IMR-90 (cell line): Measurements from ENCODE around the gene HMG20B. TPM values are rescaled to one million over a fixed set of nuclear protein-coding genes. Genes with fewer than 3 reads are reported as not detected.

Experiments used
- ATAC-seq: fragments of 200-7000 bp; cut with Tn5 transposase; 2 replicates; pipeline ENCODE4 v1.9.1; 2020; ENCODE audit warnings: low read depth, mild to moderate bottlenecking, moderate library complexity
- BruUV-seq: library from RNA; stranded (reverse); fragments of 400-500 nt; replicated peaks from 2 replicates; lab custom pipeline; 2021; lab: Mats Ljungman, UMichigan
- CTCF ChIA-PET: fragments of 300-600 bp; formaldehyde crosslinking; extraction: SDS; loops from one replicate; lab custom pipeline; 2021; ENCODE audit warnings: antibody characterized with exemption; lab: Yijun Ruan, JAX
- POLR2A ChIA-PET: fragments of 300-600 bp; sonication (Branson Sonifier 250); formaldehyde crosslinking; loops from one replicate; lab custom pipeline; 2022; ENCODE audit warnings: antibody characterized with exemption; ENCODE audit not compliant: unreplicated experiment; lab: Charles Lee
- DNase-seq: peaks from one replicate; pipeline ENCODE4 v3.0.0; 2013
- H2AFZ ChIP-seq: replicated peaks from 2 replicates; pipeline ENCODE3; 2013; ENCODE audit warnings: low read length, mild to moderate bottlenecking; ENCODE audit not compliant: poor library complexity
- H2AK5ac ChIP-seq: 2 replicates; pipeline ENCODE4 v1.6.1; 2013; ENCODE audit warnings: low read depth, low read length, inconsistent platforms
- H2AK9ac ChIP-seq: replicated peaks from 2 replicates; pipeline ENCODE3; 2013; ENCODE audit warnings: mild to moderate bottlenecking, low read depth, low read length, moderate library complexity; ENCODE audit not compliant: poor library complexity
- H2BK120ac ChIP-seq: 2 replicates; pipeline ENCODE4 v1.6.1; 2013; ENCODE audit warnings: low read depth, low read length, inconsistent platforms
- H2BK15ac ChIP-seq: 3 replicates; pipeline ENCODE4 v1.6.1; 2013; ENCODE audit warnings: low read depth, low read length, inconsistent platforms
- H2BK20ac ChIP-seq: 2 replicates; pipeline ENCODE4 v1.6.1; 2013; ENCODE audit warnings: low read depth, mild to moderate bottlenecking, inconsistent platforms, low read length, moderate library complexity
- H2BK5ac ChIP-seq: 2 replicates; pipeline ENCODE4 v1.6.1; 2013; ENCODE audit warnings: mild to moderate bottlenecking, low read depth, low read length, inconsistent platforms; ENCODE audit not compliant: poor library complexity, severe bottlenecking
- H3K14ac ChIP-seq: replicated peaks from 2 replicates; pipeline ENCODE4 v1.6.1; 2013; ENCODE audit warnings: low read depth, low read length, inconsistent platforms
- H3K18ac ChIP-seq: 2 replicates; pipeline ENCODE4 v1.6.1; 2013; ENCODE audit warnings: low read depth, low read length, control low read depth
- H3K23ac ChIP-seq: 2 replicates; pipeline ENCODE4 v1.6.1; 2013; ENCODE audit warnings: low read depth, low read length, inconsistent platforms
- H3K27ac ChIP-seq: 2 replicates; pipeline ENCODE4 v1.5.1; 2013; ENCODE audit warnings: mild to moderate bottlenecking, control low read depth, low read length; ENCODE audit not compliant: insufficient read depth
- H3K27me3 ChIP-seq: 2 replicates; pipeline ENCODE4 v1.6.1; 2013; ENCODE audit warnings: low read length; ENCODE audit not compliant: control insufficient read depth, insufficient read depth
- H3K36me3 ChIP-seq: 2 replicates; pipeline ENCODE4 v1.6.1; 2013; ENCODE audit warnings: low read length, mixed read lengths; ENCODE audit not compliant: control insufficient read depth, insufficient read depth
- H3K4ac ChIP-seq: 2 replicates; pipeline ENCODE4 v1.6.1; 2013; ENCODE audit warnings: low read depth, low read length, inconsistent platforms
- H3K4me1 ChIP-seq: 2 replicates; pipeline ENCODE4 v1.6.1; 2013; ENCODE audit warnings: low read length, mixed read lengths; ENCODE audit not compliant: control insufficient read depth, insufficient read depth
- H3K4me2 ChIP-seq: 2 replicates; pipeline ENCODE4 v1.6.1; 2013; ENCODE audit warnings: low read depth, mild to moderate bottlenecking, control low read depth, low read length, moderate library complexity
- H3K4me3 ChIP-seq: 2 replicates; pipeline ENCODE4 v1.5.1; 2013; ENCODE audit warnings: low read depth, mild to moderate bottlenecking, control low read depth, low read length, moderate library complexity; ENCODE audit not compliant: insufficient read depth
- H3K56ac ChIP-seq: 2 replicates; pipeline ENCODE4 v1.6.1; 2013; ENCODE audit warnings: low read length, inconsistent platforms; ENCODE audit not compliant: insufficient read depth; ENCODE audit errors: extremely low read depth
- H3K79me1 ChIP-seq, 2 experiments: 2 replicates each; pipeline ENCODE4 v1.6.1; 2013; ENCODE audit warnings: low read length in 2 of 2, inconsistent platforms in 1 of 2, low read depth in 1 of 2
- H3K9ac ChIP-seq: 2 replicates; pipeline ENCODE4 v1.6.1; 2013; ENCODE audit warnings: low read depth, low read length, control low read depth
- H3K9me1 ChIP-seq: 2 replicates; pipeline ENCODE4 v1.6.1; 2013; ENCODE audit warnings: low read length, inconsistent platforms; ENCODE audit not compliant: insufficient read depth
- H3K9me3 ChIP-seq: 2 replicates; pipeline ENCODE4 v1.6.1; 2013; ENCODE audit warnings: low read length; ENCODE audit not compliant: control insufficient read depth, insufficient read depth
- H4K20me1 ChIP-seq: 2 replicates; pipeline ENCODE4 v1.6.1; 2013; ENCODE audit warnings: low read length, inconsistent platforms; ENCODE audit not compliant: insufficient read depth
- H4K5ac ChIP-seq: 2 replicates; pipeline ENCODE4 v1.6.1; 2013; ENCODE audit warnings: mild to moderate bottlenecking, low read depth, low read length, control low read depth
- H4K8ac ChIP-seq, 2 experiments: 2 replicates each; pipeline ENCODE4 v1.6.1; 2013; ENCODE audit warnings: low read depth in 2 of 2, low read length in 2 of 2, control low read depth in 1 of 2, inconsistent platforms in 1 of 2
- H4K91ac ChIP-seq: 2 replicates; pipeline ENCODE4 v1.6.1; 2013; ENCODE audit warnings: low read depth, low read length, inconsistent platforms; ENCODE audit not compliant: insufficient read depth
- BHLHE40 ChIP-seq: fragments of 150-350 bp; IDR thresholded peaks from 2 replicates; pipeline ENCODE4 v1.6.1; 2016; ENCODE audit warnings: mild to moderate bottlenecking, low read depth, low read length
- CEBPB ChIP-seq: IDR thresholded peaks from 2 replicates; pipeline ENCODE4 v1.6.1; 2012; ENCODE audit warnings: low read depth, low read length, improper control_type of control experiment
- CTCF ChIP-seq: conservative IDR thresholded peaks from 2 replicates; pipeline ENCODE4 v1.5.1; 2012; ENCODE audit warnings: mild to moderate bottlenecking, low read depth, low read length, improper control_type of control experiment
- ELK1 ChIP-seq: fragments of 150-350 bp; IDR thresholded peaks from 2 replicates; pipeline ENCODE4 v1.6.1; 2016; ENCODE audit warnings: low read depth, mild to moderate bottlenecking, low read length, moderate library complexity, borderline replicate concordance
- MAFK ChIP-seq: IDR thresholded peaks from 2 replicates; pipeline ENCODE4 v1.6.1; 2012; ENCODE audit warnings: low read depth, low read length, improper control_type of control experiment
- MXI1 ChIP-seq: IDR thresholded peaks from 2 replicates; pipeline ENCODE4 v1.6.1; 2012; ENCODE audit warnings: low read depth, mild to moderate bottlenecking, low read length, moderate library complexity, borderline replicate concordance
- NFE2L2 ChIP-seq: fragments of 150-350 bp; IDR thresholded peaks from 2 replicates; pipeline ENCODE4 v1.6.1; 2016; ENCODE audit warnings: low read depth, mild to moderate bottlenecking, low read length
- POLR2A ChIP-seq: IDR thresholded peaks from 2 replicates; pipeline ENCODE4 v1.6.1; 2012; ENCODE audit warnings: mild to moderate bottlenecking, low read depth, low read length
- RAD21 ChIP-seq: IDR thresholded peaks from 2 replicates; pipeline ENCODE4 v1.6.1; 2012; ENCODE audit warnings: low read length, improper control_type of control experiment
- RCOR1 ChIP-seq: IDR thresholded peaks from 2 replicates; pipeline ENCODE4 v1.6.1; 2012; ENCODE audit warnings: mild to moderate bottlenecking, low read length, improper control_type of control experiment; ENCODE audit not compliant: insufficient replicate concordance
- RFX5 ChIP-seq: IDR thresholded peaks from 2 replicates; pipeline ENCODE4 v1.8.0; 2012; ENCODE audit warnings: low read depth, mild to moderate bottlenecking, low read length, moderate library complexity
- SMC3 ChIP-seq: fragments of 150-350 bp; IDR thresholded peaks from 2 replicates; pipeline ENCODE4 v1.6.1; 2016; ENCODE audit warnings: low read depth, mild to moderate bottlenecking, antibody characterized with exemption, low read length, moderate library complexity
- USF2 ChIP-seq: fragments of 150-350 bp; IDR thresholded peaks from 2 replicates; pipeline ENCODE4 v1.6.1; 2017; ENCODE audit warnings: mild to moderate bottlenecking, antibody characterized with exemption, low read length, low read depth
- WGBS, 2 experiments: methylation state at CpG; one replicate each; pipeline versions ENCODE4 v1.1.5 to v1.1.7; 2013; ENCODE audit warnings: missing lambda C conversion rate in 2 of 2; ENCODE audit not compliant: insufficient read length in 1 of 2; ENCODE audit errors: extremely low coverage in 2 of 2; 5-methylcytosine and 5-hydroxymethylcytosine counted together
- dilution Hi-C: fragments of 300-500 bp; cut with HindIII; formaldehyde crosslinking; loops from one replicate; pipeline ENCODE4 v1.14.3; 2018; ENCODE audit warnings: low sequenced_read_pairs; ENCODE audit not compliant: unreplicated experiment
- in situ Hi-C: fragments of 300-500 bp; cut with MboI; formaldehyde crosslinking; loops from 3 replicates; pipeline ENCODE4 v1.14.3; 2019; ENCODE audit warnings: low sequenced_read_pairs, inconsistent platforms, mixed read lengths
- intact Hi-C: fragments of 100-400 bp; cut with micrococcal nuclease; formaldehyde crosslinking; loops from 2 replicates; pipeline ENCODE4 v1.10.0; 2022
- polyA plus RNA-seq, 3 experiments: library from polyadenylated mRNA; depleted of rRNA; stranded (reverse); fragments of >200 nt; gene quantifications; 2 replicates each; pipeline ENCODE4 v1.2.3, GENCODE V29; 2012; ENCODE audit warnings: low replicate concordance in 1 of 3
- total RNA-seq: library from RNA; depleted of rRNA; stranded (reverse); fragments of >200 nt; gene quantifications from 2 replicates; pipeline ENCODE4 v1.2.3, GENCODE V29; 2012

Gene HMG20B
- total and polyA plus RNA-seq, 2 of the 4 experiments (the other 2 are of a cell fraction): 57.5 to 63.8 TPM

GRCh38 chr19:3577723-3578344, 5.1 kb downstream of the HMG20B start:
- POLR2A ChIA-PET: no interaction called here
- H3K36me3 ChIP-seq: peaks cover 15% of the 10 kb centered on the region; the same call in 1 of the 2 replicates
- no peak overlapping the region for H2BK20ac ChIP-seq
- no peak overlapping the region for H3K56ac ChIP-seq
- no peak for DNase-seq
- no peak overlapping the region for H4K91ac ChIP-seq
- peaks cover 15% of the 10 kb centered on the region; the same call in 1 of the 2 replicates for H4K20me1 ChIP-seq
- no peak overlapping the region for H3K27ac ChIP-seq
- H3K9ac ChIP-seq: no peak overlapping the region
- H2AK5ac ChIP-seq: no peak overlapping the region
- ATAC-seq: no peak
- H2BK15ac ChIP-seq: no peak overlapping the region
- no peak overlapping the region for H3K14ac ChIP-seq
- H2AK9ac ChIP-seq: no peak overlapping the region
- in situ Hi-C loops (no loop called here), intact Hi-C loops (no loop called here), dilution Hi-C loops (no loop called here)
- peaks cover 3 to 14% of the 10 kb centered on the region in 2 experiments; a peak in 3 of 4 replicates for H3K79me1 ChIP-seq
- CTCF ChIA-PET: no interaction called here
- no peak overlapping the region for H3K4me3 ChIP-seq
- no peak overlapping the region for H2BK120ac ChIP-seq
- no peak overlapping the region for H2AFZ ChIP-seq
- no peaks in the 10 kb centered on the region for H3K9me3 ChIP-seq
- H4K5ac ChIP-seq: no peak overlapping the region
- WGBS, 2 experiments: 86% methylated on average over 35 of the region's 60 CpGs; no CpG with 5 or more reads in 1 of the 2 experiments
- peaks cover 5% of the 10 kb centered on the region for H3K4me1 ChIP-seq
- no peak overlapping the region for H4K8ac ChIP-seq
- no peak overlapping the region for H3K23ac ChIP-seq
- H3K27me3 ChIP-seq: no peaks in the 10 kb centered on the region
- no peak overlapping the region for H3K18ac ChIP-seq
- no TSS peak for BruUV-seq
- H3K4me2 ChIP-seq: no peak overlapping the region
- H3K9me1 ChIP-seq: peaks cover 9% of the 10 kb centered on the region; the same call in 1 of the 2 replicates
- TF ChIP-seq USF2: no peak
- no peak for TF ChIP-seq NFE2L2
- no peak for TF ChIP-seq ELK1
- TF ChIP-seq POLR2A: no peak
- no peak for TF ChIP-seq BHLHE40
- TF ChIP-seq RAD21: no peak
- TF ChIP-seq MAFK: no peak
- no peak for TF ChIP-seq CEBPB
- TF ChIP-seq MXI1: no peak
- TF ChIP-seq RFX5: no peak
- TF ChIP-seq SMC3: no peak
- TF ChIP-seq RCOR1: no peak
- TF ChIP-seq CTCF: no peak
- no peak overlapping the region for H3K4ac ChIP-seq
- H2BK5ac ChIP-seq: no peak overlapping the region
